HG03045 (cell line): ENCODE data around the gene EFHC1.
A peak's percentile ranks its signal among the peaks of the same experiment; 100 is the strongest.

Experiments used
- ATAC-seq: cut with Tn5 transposase; IDR thresholded peaks from one replicate; pipeline ENCODE4 v1.9.1; 2021; ENCODE audit warnings: mild to moderate bottlenecking, moderate library complexity; ENCODE audit not compliant: unreplicated experiment

Gene EFHC1

DNA sequence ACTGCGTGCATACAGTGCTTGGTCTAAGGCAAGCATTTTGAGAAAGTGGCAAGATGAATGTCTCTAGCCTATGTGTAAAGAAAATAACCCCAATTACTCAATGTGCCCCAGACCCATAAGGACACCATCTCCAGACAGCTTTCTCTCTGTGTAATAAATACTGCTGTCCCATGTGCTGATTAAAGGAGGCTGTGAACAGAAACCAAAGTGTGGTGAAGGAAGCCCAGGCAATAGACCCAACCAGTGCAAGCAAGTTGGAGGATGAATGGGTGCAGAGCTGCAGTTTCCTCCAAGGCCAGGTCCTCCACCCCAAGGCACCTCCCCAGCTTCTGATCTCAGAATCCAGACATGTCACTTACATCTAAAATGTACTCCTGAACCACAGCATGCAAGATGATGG lies 96.1 kb downstream of the EFHC1 start:
- no peak for ATAC-seq

GRCh38 chr6:52516943-52517342 lies 96.8 kb downstream of the EFHC1 start:
- no peak for ATAC-seq

DNA sequence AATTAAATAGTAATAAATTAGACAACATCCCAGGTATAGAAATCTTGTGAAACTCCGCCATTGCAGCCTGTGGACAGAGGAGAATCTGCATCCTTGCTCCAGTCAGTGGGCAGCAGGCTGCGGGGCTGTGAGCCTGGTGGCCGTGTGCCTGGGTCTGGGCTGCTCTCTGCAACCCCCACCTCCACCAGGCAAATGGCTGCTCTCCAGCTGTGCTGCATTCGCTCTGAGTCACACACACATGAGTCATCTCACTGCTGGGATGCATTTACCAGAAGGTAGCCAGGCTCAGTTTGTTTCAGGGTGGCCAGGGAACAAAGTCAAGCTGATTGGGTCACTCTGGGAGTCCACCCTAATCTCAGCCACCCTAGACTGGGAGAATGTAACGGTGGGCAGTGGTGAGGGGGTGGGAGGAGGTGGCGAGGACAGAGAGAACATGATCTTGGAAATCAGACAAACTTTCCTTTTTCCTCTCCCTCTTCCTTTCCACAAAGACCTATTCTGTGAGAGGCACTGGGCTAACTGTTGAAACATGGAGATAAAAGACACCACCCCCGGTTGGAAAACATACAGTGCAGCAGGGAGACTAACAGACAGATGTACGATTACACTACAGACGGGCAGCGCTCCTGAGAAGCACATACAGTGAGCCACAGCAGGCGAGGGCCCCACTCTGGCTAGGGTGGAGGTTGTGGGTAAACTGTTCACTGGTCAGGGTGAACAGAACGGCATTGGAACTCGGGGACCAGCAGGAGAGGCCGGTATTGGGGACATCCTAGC lies 97.5 kb downstream of the EFHC1 start:
- ATAC-seq = peak; percentile 93

GRCh38 chr6:52518279-52518945 lies 98.3 kb downstream of the EFHC1 start:
- no peak for ATAC-seq

- no peak for ATAC-seq
These were observed 99.5 kb downstream of the EFHC1 start for GRCh38 chr6:52519618-52520017.

- no peak for ATAC-seq
These were observed 102.0 kb downstream of the EFHC1 start for GRCh38 chr6:52522151-52522626.

- no peak for ATAC-seq
These were observed 102.5 kb downstream of the EFHC1 start for GRCh38 chr6:52522655-52523054.

- ATAC-seq = no peak
These were observed 103.4 kb downstream of the EFHC1 start for GRCh38 chr6:52523378-52524142.

GRCh38 chr6:52524918-52525317 lies 104.8 kb downstream of the EFHC1 start:
- no peak for ATAC-seq

DNA sequence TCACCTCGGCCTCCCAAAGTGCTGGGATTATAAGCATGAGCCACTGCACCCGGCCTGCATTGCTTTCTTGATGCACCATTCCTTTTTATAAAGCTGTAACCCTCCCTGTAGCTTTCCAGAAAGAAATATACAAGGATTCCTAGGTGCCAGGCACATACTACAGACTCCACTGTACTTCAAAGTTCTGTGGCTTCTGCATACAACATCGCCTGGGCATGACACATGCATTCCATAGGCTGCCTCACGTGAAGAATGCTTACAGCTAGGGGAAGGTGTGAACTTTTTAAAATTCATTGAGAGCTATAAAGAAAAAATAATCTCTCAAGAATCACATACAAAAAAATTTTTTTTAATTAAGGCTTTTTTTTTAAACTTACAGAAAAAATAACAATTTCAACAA lies 106.5 kb downstream of the EFHC1 start:
- no peak for ATAC-seq

DNA sequence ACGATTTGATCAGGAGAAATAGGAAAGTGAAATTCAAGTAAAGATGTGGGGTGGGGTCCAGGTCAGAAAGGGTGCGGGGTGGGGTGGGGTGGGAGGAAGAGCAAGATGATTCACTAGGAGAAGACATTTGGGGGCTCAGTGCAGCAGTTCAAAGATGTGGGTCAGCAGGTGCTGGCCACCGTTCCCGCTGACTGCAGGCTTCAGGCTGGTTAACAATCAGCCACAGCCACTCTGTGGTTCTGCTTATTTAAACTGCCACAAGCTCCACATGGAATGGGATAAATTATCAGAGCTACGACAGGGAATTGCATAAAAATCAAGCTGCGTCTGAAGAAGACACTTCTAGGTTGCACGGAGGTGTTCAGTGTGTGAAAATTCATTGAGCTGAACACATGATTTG lies 107.3 kb downstream of the EFHC1 start:
- ATAC-seq = no peak

- no peak for ATAC-seq
These were observed 109.2 kb downstream of the EFHC1 start for GRCh38 chr6:52529311-52529710.

GRCh38 chr6:52530351-52530750 lies 110.2 kb downstream of the EFHC1 start:
- ATAC-seq = no peak

DNA sequence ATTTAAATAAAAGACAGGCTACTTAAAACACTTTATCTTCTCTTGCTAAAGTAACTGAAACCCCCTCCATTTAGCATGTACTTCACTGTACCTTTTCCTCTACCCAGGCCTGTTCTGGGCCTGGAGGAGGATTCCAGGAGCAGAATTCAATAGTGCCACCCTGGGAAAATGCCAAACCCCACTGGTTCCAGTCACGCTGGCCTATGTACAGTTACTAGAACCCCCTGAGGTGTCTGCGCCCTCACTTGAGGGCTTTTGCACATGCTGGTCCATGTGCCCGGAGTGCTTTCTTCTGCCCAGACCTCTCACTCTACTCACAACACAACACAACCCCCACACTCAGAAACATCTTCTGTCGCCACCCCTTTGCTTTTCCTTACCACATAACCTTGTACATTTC lies 111.3 kb downstream of the EFHC1 start:
- no peak for ATAC-seq

DNA sequence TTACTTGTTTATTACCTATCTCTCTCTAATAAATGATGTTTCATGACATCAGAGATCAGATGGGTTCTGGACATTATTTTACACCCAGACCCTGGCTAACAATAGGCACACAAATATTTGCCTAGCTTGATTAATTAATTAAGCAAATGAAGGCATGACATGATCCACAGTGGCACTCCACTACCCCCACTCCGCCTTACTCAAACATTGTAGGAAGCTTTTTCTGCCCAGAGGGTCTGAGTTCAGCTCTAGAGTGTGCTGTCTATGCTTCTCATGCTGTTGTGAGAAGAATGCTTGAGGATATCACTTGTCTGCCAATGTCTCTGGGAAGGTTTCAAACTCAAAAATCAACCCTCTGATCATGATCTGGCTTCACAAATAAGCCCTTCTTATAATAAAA lies 111.7 kb downstream of the EFHC1 start:
- ATAC-seq = no peak

GRCh38 chr6:52532457-52532856 lies 112.3 kb downstream of the EFHC1 start:
- no peak for ATAC-seq

DNA sequence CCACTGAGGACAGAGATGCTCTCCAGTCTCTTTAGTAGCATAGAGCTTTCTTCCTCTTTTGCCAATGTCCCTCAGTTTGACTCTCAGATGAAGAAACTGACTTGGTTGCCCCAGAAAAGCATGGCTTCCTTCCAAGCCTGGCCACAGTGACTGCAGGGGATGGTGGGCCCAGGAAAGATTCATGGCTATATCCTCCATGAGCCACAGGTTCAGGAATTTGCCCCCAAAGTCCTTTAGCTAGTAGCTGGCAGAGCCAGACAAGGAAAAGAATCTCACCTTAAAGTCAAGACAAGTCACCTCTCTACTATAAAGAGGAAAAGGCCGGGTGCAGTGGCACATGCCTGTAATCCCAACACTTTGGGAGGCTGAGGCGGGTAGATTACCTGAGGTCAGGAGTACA lies 113.3 kb downstream of the EFHC1 start:
- ATAC-seq = no peak

DNA sequence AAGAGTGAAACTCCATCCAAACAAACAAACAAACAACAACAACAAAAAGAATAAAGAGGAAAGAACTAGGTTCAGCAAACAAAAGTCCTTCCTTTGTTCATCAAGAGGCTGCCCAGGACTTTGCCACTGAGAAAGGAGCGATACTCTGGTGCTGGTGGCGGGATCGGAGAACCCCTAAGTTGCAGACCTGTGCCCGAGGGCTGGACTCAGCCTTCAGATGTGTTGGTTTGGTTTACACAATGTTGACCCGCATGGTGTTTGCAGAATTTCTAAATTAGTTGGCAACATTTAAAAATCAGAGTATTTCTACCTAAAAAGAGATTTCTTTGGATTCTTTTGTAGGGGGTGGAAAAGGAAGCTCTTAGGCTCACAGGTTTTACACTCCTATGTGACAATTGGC lies 114.2 kb downstream of the EFHC1 start:
- no peak for ATAC-seq

DNA sequence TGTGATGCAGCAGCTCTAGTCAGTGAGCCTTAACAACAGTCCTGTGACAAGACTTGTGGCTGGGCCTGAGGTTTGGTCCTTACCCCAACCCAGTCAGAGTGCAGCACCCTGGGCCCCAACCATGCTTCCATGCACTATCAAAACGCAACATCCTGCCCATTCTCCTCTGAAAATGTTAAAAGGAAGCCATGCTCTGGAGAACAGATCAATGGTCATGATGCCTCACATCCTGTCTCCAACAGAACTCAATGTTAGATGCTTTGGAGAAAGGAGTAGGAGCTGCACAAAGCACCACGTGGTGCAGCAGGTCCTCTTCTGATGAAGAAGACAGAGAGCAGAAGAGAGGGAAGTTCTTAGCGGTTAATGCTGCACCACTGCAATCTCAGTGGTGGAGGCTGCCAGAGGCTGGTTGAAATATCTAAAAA lies 114.8 kb downstream of the EFHC1 start:
- ATAC-seq = no peak

DNA sequence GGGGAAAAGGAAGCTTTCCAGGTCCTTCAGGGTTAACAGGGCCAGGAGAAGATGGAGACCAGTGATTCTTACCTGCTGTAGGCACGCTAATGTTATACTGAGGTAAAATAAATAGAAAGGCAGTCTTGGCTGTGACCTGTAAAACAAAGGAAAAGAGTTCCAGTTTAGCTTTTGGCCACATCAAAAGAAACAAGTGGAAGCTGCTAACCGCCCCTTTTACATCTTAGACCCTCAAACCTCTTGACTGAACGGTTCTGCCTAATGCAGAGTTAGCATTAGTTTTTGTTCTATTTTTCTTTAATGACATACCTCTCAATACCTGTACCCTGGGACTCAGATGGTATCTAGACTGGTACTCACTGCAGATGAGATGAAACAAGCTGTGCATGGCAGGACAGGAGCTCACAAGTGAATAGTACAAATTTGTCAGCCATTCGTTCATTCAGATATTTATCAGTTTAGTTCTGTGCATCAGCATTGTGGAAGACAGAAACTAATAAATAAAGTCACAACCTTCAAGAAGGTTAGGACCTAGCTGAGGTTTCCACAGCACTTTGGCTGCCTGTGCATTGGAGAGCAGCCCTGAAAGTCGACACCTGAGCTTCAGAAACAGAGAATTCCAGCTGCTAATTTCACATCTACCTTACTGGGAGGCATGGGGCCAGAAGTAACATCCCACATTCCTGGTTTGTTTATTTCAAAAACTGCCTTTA lies 115.7 kb downstream of the EFHC1 start:
- ATAC-seq = peak; percentile 18

DNA sequence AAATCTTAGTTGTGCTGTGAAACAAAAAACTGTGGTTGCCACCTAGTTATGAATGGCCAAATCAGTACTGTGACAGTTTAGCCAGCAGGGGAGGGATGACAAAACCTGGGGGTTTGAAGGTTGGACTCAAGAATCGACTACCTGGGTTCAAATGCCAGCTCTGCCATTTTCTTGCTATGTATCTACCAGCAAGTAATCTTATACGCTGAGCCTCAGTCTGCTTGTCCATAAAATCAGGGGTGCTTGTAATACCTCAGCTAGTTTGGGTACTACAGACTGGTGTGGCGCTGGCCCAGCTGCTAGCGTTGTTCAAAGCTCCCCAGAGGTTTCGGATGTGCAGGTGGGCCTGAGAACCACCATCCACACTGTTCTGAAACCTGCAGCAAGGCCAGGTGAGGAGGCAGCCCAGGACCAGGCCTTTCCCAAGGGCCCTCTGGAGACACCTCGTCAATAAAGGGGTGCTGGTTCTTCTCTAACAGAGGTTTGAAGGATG lies 116.3 kb downstream of the EFHC1 start:
- peak; percentile 47 for ATAC-seq
